Measurements from ENCODE around the gene HOXA11.

The HOXA11 gene

GRCh38 chr7:27141923-27142579 lies 43.0 kb downstream of the HOXA11 start:
- in situ Hi-C loops (cut with MboI; ENCODE audit: low sequenced_read_pairs), result no loop called here

GRCh38 chr7:27141137-27141922 lies 43.7 kb downstream of the HOXA11 start:
- in situ Hi-C loops (cut with MboI; ENCODE audit: low sequenced_read_pairs), result no loop called here

DNA sequence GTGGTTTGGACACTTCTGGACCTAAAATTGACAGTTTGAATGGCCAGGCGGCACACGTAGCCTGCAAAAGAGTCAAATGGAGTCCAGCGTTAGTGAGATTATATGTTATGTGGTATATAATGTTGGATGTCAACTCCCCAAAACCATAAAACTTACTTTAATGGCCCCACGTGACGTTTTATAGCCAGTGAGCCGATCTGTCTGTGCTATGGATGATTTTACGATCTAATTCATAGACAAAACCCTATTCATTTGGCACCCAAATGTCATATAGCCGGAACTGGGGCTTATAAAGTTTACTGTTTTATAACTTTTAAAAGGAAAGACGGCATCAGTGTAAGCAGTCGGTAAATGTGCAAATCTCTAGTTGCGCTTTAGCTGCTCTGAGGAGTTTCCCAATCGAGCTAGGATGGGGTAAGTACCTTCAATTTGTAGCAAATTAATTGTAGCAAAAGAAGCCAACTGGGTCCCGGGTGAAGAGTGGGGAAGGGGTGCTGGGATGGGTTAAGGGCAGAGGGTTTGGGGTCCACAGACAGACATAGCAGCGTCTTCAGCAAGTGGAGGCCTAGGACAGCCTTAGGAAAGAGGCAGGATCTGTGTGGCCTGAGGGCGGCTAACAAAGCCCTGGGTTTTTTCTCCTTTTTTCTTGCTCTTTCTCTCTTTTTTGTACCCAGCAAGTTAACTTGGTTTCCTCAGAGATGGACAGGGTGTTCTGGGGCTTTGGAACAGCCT lies 44.7 kb downstream of the HOXA11 start:
- in situ Hi-C loops (cut with MboI; ENCODE audit: low sequenced_read_pairs), result no loop called here

DNA sequence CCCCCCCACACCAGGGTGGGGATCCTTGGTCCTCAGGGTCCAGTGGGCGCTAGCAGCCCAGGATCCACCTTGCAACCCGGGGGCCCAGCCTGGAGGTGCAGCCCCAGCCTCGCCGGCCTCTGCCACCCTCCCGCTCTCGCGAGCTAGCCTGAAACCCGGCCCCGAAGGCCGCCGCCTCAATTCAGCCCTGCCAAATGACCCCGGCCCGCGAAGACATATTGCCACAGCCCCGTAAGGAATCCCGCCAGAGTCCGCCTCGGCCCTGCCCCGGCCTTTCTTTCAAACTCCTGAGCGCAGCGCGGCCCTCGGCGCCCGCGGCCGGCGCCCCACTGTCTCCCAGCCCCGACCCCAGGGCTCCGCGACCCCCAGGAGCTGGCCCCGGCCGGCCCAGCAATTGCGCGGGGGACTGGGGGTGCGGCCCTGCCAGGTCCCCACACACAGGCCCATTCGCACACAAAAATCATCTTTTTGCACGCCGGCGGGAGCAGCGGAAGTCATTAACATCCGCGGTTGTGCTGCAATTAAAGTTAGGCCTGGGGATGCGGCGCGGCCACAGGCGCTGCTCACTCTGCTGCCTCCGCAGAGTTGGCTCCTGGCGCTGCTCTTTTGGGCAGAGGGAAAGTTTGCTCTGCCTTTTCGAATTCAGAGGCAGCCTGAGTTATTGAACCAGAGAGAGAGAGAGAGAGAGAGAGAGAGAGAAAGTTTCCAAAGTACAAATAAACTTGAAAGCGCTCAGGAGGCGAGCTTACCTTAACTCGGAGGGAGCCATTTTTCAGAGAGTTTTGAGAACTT lies 45.5 kb downstream of the HOXA11 start:
- in situ Hi-C loops (cut with MboI; ENCODE audit: low sequenced_read_pairs), result no loop called here

DNA sequence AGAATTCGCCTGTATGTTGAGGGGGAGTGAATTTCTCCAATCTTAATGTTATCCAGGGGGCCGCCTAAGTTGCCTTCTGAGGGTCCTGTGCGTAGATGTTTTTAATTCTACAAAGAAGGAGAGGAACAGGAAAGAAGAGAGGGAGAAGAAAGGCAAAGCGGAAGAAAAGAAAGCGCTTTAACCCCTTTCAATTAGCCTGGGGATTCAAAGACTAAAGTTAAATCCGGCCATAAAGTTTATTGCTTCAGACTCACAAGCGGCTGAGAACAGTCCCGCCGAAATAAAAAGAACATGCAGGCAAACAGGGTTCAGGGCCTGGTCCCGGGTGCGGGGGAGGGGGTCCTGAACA lies 46.1 kb downstream of the HOXA11 start:
- in situ Hi-C loops (cut with MboI; ENCODE audit: low sequenced_read_pairs), result no loop called here

DNA sequence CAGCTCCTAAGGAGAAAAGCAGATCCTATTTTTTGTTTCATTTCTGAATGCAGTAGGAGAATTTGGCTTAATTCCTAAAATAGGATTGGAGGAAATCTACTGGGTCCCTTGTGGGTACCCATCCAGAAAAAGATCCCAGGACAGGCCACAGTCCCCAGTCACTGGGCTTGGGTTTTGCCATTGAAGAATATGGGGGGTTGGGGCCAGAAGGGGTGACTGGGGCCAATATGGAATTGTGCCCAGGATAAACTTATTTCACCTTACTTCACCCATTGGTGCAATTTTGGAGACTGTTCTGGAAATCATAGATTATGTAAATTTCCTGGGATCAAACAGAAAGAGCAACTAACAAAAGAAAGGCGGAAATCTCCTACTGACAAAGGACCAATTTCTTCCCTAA lies 46.6 kb downstream of the HOXA11 start:
- in situ Hi-C loops (cut with MboI; ENCODE audit: low sequenced_read_pairs), result no loop called here

DNA sequence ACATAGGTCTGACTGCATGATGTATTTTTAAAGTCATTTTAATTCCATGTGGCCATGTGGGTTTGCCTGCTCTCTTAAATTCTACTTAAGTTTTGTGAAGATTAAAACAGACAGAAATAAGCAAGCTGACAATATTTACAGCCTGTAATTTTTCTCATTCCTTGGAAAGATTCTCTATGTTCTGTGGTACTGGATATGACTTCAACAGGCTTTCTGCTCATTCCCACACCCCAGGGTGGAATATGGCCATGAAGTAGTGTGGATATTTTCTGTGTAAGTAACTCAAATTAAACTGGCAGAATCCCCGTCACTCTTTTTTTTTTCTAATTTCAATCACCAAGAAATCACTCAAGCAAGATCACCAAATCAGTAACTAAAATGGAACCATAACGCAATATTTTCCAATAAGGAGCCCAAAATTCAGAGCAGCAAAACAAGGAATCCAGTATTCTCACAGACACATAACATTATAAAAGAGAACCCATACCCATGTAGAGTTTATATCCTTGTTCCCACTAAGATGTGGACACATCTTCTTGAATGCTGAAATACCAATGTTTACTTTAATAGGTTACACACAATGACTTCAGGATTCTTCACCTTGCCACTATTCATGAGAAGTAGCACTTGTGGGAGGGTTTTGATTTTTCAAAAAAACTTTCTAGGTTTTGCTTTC lies 47.3 kb downstream of the HOXA11 start:
- in situ Hi-C loops (cut with MboI; ENCODE audit: low sequenced_read_pairs), result no loop called here

DNA sequence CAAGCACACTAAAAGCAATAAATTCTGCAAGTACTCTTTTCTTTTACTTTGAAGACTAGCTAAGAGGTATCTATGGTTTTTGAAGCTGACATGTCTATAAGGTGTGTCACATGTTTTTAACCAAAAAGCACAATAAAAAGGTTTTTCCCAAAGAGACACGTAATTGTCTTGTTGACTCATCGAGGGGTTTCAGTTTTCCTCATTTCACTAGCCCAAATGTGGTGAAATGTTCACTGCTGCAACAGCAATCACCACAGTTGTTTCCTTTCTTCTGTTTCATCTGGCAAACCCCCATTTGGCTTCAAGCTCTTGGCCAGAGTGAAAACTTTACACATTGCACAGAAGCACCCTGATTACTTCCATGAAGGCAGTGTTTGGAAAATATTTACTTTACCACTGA lies 50.6 kb downstream of the HOXA11 start:
- in situ Hi-C loops (cut with MboI; ENCODE audit: low sequenced_read_pairs), result no loop called here

- in situ Hi-C loops (cut with MboI; ENCODE audit: low sequenced_read_pairs), result no loop called here
Measured at GRCh38 chr7:27133409-27134231, 51.4 kb downstream of the HOXA11 start.

GRCh38 chr7:27132978-27133377 lies 52.1 kb downstream of the HOXA11 start:
- in situ Hi-C loops (cut with MboI; ENCODE audit: low sequenced_read_pairs), result no loop called here

- in situ Hi-C loops (cut with MboI; ENCODE audit: low sequenced_read_pairs), result no loop called here
Measured at GRCh38 chr7:27132214-27132613, 52.8 kb downstream of the HOXA11 start.

- in situ Hi-C loops (cut with MboI; ENCODE audit: low sequenced_read_pairs), result no loop called here
Measured at GRCh38 chr7:27131390-27131819, 53.6 kb downstream of the HOXA11 start.
